ENCODE data around the gene NFKBIB.

NFKBIB gene

DNA sequence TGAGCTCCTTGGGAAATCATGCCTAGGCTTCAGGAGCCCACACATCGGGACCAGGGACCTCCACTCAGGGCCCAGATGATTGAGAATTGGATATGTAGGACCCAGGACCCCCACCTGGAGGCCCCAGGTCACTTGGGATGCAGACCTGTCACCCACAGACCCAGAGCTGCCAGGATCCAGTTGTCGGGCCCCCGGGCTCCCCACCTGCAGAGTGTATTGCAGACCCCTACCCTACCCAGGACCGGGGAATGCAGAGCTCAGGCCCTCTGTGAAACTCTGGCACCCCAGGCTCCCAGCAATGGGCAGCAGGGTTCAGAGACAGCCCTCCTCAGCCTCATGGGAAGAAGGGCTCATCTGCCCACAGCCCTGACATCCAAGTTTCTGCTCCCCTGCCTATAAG, 5.9 kb downstream of the NFKBIB start:
- DNase-seq = no peak

DNA sequence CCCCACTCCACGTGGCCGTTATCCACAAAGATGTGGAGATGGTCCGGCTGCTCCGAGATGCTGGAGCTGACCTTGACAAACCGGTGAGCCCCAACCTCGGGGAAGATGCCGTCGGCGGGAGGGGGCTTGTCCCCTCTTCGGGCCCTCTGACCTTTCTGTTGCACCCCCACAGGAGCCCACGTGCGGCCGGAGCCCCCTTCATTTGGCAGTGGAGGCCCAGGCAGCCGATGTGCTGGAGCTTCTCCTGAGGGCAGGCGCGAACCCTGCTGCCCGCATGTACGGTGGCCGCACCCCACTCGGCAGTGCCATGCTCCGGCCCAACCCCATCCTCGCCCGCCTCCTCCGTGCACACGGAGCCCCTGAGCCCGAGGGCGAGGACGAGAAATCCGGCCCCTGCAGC, 7.5 kb downstream of the NFKBIB start:
- no peak for DNase-seq

DNA sequence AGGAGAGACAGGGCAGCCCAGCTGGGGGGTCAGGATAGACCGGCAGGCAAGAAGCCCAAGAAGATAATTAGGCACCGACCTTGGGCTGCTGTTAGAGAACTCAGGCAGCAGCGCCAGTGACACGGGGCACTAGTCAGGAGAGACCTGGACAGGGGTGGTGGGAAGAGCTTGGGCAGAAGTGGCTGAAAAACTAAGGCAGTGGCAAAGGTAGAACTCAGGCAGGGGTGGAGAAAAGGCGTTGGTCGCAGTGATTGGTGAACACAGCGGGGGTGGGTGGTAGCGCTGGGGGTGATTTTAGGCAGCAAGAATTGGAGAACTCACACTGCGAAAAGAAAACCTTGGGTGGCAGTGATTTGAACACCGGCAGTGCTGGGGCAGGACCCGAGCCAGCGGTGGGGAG, 7.9 kb downstream of the NFKBIB start:
- no peak for DNase-seq

DNA sequence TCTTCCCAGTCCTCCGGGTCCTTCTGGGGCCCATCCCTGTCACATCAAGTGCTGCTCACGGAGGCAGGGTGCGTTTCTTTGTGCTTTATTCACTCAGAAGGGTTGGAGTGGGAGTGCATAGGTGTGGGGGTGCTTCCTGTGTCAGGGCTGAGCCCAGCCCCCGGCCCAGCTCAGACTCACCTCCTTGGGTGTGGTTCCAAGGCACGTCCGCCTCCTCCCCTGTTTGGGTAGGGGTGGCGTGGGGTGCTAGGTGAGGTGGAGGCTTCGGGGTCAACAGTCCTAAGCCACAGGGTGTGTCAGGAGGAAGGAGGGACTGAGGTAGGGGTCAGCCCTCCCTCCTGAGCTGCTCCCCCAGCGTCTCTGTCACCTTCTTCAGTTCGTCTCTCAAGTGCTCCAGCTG, 9.1 kb downstream of the NFKBIB start:
- DNase-seq = no peak

DNA sequence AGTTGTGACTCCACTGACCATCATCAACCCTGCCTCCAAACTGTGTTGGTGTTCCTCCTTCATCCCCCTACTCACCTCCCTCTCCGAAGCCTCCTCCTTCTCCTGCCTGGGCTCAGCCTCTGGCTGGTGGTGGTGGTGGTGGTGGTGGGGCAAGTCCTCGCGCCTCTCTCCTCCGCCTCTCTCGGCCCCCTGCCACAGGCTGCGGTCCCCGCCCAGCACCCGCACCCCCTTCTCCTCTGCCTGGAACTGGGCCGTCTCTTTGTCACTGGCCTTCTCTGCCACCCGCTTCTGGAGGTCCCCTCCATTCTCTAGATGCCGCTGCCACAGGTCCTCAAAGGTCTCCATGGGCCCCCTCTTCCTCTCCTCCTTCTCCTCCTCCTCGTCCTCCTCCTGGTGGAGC, 10.7 kb downstream of the NFKBIB start:
- no peak for DNase-seq

DNA sequence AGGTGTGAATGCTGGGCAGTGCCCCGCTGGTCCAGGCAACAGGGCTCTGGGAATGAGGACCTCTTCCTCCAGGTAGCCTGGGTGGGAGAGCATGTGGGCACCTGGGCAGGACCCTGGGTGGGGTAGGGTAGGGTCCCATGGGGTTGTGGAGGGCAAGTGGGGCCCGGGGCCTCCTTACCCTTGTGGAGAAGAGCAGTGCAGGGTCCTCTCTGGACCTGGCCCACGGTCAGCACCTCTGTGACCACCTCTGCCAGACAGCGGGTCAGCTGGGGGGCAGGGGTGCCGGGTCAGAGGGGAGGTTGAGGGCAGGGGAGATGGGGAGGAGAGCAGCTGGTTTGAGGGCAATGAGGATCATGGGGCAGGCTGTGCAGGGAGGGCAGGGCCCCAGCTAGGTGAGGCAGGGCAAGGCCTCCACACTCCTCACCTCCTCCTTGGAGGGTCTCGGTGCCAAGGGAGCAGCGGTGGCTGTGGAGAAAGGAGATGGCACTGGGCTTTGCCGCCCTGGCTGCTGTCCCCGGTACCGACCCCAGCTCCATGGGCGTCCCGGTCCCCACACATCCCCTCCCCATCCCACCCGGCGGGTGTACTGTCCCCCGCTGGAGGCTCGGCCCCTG, 11.7 kb downstream of the NFKBIB start:
- DNase-seq = no peak

DNA sequence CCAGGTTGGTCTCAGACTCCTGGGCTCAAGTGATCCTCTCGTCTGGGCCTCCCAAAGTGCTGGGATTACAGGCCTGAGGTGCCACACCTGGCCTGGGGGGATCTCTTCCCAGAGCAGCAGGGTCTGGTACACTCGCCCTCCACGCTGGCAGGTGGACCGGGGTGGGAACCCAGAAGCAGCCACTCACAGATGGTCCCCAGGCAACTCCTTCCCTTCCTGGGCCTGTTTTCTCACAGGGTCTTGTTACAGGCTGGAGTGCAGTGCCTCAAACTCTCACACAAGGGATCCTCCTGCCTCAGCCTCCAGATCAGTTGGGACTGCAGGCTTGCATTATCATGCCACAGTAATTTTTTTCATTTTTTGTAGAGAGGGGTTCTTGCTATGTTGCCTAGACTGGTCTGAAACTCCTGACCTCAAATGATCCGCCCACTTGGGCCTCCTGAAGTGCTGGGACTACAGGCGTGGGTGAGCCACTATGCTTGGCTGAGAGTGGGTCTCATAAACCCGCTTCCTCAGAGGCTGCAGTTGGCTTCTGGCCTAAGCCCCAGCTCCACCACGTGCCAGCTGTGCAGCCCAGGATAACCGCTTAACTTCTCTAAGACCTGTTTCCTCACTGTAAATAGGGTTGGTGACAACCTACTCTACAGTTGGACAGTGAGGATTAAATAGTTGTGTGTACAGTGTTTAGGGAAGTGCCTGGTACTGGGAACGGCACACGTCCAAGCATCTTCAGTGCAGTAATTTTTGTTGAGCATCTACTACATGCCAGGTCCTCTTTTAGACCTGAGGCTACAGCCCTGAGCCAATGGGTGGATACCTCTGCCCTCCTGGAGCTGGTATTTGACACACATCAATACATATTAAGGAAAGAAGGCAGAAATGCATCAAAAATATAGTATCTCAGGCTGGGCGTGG, 13.1 kb downstream of the NFKBIB start:
- DNase-seq = no peak

DNA sequence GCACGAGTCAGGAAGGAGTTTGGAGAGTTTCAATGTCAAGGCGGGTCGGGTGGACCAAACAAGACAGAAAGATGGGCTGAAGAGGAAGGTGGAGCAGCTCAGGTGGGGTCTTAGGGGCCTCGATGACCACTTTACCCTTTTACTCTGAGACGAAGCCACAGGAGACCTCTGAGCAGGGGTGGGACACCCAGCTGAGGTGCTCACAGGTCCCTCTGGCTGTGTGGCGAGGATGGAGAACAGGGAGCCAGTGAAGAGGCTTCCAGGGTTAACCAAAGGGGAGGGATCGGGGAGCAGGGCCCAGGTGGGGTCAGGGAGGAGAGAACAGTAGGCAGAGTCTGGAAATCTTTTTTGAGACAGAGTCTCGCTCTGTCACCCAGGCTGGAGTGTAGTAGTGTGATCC, 14.2 kb downstream of the NFKBIB start:
- DNase-seq = no peak

DNA sequence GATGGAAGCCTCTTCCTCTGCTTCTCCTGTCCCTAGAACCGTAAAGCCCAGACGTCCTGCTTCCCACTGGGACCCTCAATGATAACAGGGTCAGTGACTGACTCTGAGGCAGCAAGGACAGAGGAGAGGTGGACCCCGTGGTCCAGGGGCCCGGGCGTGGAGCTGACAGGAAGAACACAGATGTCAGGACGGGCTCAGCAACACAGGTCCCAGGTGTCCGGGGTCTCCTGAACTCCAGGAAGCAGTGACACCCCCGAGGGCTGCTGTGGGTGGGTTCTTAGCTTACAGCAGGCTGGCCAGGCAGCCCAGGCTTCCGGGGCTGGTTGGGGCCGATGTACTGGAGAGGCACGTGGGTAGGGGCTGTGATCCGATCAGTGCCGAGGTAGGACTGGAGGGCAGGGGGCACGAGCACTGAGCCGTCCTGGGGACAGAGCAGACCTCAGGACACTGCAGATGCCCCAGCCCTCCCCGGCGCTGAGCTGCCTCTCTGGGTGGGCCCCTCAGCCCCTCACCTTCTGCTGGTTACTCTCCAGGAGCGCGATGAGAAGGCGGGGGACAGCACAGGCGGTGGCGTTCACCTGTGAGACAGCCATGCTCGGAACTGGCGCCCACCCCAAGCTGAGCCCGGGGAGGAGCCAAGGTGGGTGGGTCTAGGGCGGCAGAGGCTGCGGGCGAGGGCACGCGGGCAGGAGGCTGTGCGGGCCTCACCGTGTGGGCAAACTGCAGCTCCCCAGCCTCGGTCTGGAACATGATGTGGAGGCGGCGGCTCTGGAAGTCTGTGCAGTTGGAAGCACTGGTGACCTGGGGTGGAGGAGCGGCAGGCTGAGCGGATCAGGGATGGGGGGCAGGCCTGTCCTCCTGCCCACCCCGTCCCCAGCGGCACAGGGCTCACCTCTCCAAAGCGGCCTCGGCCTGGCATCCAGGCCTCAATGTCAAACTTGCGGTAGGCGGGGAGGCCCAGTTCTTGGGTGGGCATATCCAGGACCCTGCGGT, 15.9 kb downstream of the NFKBIB start:
- DNase-seq = no peak

DNA sequence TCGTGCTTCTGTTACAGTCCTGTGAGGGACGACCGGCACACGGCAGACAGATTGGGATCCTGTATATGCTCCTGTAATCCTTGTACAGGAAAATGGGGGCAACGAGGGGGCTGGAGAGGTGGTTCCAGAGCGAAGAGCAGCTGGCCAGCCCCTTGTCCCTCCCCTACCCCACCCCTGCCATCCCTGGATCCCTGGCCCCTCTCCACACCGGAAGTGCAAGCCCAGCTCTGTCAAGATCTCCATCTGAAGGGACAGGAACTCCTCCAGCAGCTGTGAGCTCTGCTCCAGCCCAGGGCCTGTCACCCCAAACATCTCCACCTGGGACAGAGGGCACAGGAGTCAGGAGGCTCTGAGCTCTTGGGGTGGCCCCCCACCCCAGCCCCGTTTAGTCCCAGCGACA, 17.7 kb downstream of the NFKBIB start:
- no peak for DNase-seq

DNA sequence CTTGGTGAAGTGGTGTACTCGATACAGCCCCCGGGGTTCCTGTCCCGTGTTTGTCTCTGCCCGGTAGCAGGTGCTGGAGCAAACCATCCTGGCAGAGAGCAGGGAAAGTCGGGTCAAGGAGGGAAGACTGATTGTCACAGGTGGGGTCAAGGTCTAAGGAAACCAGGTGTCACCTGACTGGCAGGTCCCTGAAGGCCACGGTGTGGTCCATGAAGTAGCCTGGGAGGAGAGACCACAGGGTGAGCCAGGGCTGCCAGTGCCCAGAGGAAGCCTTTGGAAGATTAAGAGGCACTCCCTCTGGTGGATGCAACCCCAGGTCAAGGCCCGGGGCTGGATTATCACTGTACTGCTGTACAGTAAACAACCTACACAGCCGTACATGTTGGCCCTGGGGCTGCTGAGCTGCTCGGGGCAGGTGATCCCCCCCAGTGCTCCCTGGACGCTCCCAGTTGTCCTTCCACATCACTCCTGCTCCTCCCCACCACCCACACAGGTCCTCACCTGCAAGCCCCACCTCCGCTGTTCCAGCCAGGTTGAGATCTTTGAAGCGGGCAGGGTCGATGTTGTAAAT, 18.2 kb downstream of the NFKBIB start:
- no peak for DNase-seq

DNA sequence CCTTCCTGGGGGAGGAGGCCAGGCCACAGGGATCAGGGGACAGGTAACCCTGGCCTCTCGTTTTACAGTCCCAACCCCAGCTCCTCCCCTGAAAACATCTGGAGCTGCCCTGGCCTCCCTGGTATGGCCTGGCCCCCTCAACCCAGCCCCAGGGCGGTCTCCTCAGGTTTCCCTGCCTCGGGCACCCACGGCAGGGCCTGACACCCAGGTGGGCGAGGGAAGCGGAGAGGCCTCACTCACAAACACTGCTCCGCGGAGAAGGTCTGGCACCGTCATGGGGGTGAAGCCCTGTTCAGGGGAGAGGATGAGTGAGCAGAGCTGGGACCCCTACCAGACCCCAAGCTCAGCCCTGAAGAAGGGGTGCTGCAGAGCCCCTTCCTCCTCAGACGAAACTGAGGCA, 18.8 kb downstream of the NFKBIB start:
- no peak for DNase-seq

DNA sequence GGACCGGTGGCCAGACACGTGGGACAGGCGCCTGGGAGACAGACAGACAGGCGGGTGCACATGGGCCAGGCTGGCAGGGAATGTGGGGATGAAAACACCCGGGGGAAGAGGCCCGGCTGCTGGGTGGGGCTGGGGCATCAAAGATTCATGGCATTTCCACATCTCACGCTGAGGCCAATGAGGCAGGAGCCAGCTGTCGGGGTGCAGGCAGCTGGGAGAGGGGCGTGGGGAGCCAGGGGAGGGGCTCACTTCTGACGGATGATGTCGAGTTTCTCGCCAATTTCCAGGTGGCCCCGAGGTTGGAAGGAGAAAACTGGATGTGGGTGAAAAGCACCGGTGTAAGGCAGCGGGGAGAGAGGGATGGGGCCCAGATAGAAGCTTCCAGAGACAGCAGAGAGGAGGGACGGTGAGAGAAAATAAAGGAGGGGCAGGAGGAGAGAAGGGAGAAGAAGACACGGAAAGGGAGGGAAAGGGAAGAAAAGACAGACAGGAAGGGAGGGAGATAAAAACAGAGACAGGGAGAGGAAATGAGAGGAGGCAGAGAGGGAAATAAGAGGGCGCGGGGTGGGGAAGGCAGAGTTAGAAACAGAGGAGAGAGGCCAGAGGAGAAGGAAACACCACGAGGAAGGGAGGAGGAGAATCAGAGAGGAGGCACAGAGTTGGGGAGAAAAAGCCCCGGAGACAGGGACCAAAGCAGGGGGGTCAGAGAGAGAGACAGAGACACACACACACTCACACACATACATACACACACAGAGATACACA, 20.2 kb downstream of the NFKBIB start:
- no peak for DNase-seq

DNA sequence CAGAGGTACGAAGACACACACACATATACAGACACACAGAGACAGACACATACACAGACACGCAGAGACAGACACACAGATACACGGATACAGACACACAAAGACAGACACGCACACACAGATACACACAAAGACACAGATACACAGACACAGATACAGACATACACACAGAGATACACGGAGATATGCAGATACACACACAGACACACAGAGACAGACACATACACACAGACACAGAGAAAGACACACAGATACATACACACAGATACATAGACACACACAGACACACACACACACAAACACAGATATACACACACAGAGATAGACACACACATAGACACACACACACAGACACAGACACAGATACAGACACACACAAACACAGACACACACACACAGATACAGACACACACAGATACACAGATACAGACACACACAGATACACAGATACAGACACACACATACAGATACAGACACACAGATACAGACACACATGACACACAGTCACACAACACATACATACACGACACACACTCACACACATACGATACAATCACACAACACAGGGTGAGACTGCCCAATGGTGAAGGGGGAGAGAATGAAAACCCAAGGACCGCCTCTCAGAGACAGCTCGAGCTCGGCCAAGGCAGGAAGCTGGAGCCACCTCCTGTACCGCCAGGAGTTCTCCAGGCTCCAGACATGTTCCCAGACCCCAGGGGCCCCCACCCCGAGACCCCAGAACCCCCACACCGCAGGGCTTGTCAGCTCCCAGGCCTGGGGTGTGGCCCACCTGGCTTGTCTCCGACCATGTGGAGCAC, 21.0 kb downstream of the NFKBIB start:
- DNase-seq = no peak

DNA sequence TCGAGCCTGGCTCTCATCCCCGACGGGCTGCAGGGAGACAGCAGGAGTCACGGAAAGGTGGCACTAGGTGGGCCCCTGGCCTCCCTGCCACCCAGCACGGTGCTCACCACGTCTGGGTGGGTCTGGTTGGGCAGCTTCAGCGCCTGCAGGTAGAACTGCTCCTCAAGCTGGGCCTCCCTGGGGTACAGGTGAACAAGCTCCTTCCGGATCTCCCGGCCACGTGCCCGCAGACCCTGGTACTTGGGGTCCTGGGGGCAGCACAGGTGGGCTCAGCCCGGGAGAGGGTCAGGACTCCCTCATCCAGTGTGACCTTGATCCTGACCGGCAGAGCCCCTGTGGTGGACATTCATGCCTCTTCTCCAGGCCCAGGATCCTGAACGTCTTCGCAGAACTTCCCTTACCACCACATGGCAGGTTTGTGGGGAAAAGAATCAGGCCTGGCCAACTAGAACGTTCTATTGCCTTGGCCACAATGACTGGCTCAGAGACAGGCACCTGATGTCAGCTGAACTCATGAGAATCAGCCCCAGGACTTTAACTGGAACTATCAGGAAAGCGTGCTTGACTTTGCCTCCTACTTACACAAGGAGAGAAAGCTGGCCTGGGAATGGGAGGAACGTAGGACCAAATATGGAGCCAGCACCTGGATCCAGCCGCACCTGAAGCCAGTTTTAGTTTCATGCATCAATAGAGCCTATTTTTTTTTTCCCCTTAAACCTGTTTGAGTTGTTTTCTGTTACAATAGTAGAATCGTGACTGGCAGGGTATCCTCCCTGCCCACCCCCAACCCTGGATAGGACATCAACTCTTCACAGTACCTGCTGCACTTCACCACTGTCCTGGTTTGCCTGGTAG, 21.9 kb downstream of the NFKBIB start:
- no peak for DNase-seq

DNA sequence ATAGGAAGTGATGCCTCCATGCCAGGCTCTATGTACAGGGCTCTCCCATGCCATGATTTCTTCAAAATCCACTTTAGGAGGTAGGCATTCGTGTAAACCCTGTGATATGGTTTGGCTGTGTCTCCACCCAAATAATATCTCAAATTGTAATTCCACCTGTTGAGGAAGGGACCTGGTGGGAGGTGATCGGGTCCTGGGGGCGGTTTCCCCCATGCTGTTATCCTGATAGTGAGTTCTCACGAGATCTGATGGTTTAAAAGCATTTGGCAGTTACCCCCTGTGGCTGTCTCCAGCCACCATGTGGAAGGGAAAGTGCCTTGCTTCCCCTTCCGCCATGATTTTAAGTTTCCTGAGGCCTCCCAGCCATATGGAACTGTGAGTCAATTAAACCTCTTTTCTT, 22.7 kb downstream of the NFKBIB start:
- no peak for DNase-seq

DNA sequence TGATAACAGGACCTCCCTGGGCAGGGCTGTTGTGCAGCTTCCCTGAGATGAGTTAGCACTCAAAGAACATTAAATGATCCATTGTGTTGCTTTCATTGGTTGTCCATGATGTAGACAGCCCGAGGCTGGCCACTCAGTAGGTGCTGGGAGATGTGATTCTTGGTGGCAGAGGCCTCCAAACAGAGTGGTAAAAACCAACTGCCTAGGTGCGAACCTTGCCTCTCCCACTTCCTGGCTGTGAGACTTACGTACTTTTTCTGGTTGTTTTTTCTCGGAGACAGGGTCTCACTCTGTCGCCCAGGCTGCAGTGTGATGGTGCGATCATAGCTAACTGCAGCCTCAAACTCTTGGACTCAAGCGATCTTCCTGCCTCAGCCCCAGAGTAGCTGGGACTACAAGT, 24.6 kb downstream of the NFKBIB start:
- no peak for DNase-seq

DNA sequence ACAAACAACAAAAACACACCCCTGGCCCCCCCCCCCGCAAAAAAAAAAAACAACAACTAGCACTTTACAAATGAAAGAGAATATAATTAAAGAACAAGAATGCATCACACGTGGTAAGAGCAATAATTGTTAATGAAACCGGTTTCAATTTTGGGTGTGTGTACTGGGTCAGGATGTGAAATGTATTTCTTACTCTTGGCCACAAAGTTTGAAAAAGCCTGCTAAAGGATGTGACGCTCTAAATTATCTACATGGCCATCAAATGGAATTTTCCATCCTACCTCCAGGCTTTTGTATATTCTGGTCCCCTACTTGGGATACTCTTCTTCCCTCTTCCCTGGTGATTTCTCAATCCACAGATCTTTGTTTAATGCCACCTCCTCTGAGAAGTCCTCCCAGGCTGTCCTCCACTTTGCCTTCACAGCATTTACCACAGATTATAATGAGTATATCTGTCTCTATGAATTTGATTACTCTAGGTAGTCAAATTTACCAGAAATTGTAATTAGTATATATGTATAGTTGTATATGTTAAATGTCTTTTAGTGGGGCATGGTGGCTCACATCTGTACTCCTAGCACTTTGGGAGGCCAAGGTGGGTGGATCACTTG, 28.7 kb downstream of the NFKBIB start:
- DNase-seq = no peak

DNA sequence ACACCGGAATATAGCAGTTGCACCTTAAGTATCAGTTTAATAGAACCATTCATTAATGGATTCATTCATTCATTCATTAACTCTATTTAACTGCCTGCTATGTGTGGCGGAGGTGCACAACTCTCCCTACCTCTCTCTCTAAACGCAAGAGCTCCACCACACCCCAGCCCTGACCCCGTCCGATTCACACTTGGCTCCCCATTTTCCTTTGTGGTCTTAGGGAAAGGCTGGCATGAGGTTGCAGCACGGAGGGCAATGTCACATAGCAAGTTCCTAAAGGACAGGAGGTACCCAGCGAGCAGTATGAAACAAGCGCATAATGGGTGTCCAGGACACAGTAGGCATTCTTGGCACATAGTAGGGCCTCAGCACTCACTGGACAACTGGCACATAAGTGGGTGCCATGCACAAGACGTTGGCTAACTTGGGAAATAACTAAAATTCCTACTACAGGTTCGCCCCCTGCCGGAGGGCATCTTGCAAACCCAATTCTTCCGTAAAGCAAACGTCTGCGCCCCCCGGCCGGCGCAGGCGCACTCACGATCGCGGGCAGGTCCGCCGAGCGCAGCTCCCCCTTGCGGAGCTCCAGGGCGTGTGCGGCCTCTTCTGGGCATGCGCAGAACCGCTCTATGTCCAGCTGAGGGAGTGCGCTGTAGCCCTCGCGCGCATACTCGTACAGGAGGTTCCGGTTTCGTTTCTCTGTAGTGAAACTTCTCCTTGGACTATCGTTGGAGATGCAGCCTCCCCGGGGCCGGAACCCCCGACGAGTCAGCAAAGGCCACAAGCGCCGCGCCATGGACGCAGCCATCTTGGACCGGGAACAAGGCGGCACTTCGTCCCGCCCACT, 30.4 kb downstream of the NFKBIB start, which contains the start of gene SARS2:
TSS of gene SARS2 (minus strand) at position 835 of the 847 bp plus-strand sequence. CDS start at position 808, 27 bp downstream.
- peak; percentile 94 to 99 (median 97) for DNase-seq

All from activated naive CD4-positive, alpha-beta T cell (primary cell).